ENCODE results near the gene PRR5L. TPM values are rescaled to one million over a fixed set of nuclear protein-coding genes. Genes with fewer than 3 reads are reported as not detected.
A peak's percentile ranks its signal among the peaks of the same experiment; 100 is the strongest.

PRR5L gene
- total and polyA plus RNA-seq, 2 donors: 3.6 to 18.8 TPM

DNA sequence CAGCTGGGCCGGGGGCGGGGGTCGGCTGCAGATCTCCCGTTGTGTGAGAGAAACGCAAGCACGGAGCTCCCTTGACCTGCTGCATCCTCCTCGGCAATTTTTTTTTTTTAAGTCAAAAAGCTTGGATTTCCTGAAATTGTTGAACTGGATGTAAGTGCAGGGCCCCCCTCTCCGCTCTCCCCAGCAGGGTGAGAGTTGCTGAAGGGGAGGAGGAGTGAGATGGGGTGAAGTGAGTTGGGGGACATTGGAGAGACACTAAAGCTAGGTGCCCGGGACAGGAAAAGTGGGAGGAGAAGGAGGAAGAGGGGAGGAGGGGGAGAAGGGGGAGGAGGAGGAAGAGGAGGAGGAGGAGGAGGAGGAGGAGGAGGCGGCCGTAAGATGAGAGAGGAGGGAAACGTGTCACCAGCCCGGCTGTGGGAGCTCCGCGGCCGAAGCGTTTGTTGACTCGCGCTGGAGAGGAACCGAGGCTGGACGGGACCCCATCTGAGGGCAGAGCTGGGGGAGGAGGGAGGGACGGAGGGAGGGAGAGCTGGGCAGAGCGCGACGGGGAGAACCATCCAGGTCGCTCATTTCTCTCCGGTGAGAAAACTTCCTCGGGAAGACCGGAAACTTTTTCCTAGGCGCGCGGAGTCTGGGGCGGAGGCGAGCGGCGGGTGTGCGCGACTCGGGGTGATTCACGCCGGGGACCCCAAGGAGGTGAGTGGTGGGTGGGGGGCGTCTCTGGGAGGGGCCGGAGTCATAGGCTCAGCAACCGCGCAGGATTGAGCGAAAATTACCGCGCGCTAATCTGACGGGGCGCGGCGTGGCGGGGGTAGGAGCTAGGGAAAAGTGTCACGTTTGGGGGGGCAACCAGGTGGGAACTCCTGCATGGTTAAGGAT is 80.2 kb downstream of the PRR5L start:
- no peak for DNase-seq (ENCODE audit: extremely low spot score)
- Histone ChIP-seq H3K4me3 (ENCODE audit: low read depth, low read length) (peak overlapping the region; percentile 59), H3K36me3 (ENCODE audit: insufficient read depth) (no peaks in the 10 kb centered on the region), H3K27ac (ENCODE audit: low read depth) (no peak overlapping the region), H3K4me1 (ENCODE audit: insufficient read depth) (no peaks in the 10 kb centered on the region)
- 1% methylated on average over 55 of the region's 55 CpGs for WGBS

DNA sequence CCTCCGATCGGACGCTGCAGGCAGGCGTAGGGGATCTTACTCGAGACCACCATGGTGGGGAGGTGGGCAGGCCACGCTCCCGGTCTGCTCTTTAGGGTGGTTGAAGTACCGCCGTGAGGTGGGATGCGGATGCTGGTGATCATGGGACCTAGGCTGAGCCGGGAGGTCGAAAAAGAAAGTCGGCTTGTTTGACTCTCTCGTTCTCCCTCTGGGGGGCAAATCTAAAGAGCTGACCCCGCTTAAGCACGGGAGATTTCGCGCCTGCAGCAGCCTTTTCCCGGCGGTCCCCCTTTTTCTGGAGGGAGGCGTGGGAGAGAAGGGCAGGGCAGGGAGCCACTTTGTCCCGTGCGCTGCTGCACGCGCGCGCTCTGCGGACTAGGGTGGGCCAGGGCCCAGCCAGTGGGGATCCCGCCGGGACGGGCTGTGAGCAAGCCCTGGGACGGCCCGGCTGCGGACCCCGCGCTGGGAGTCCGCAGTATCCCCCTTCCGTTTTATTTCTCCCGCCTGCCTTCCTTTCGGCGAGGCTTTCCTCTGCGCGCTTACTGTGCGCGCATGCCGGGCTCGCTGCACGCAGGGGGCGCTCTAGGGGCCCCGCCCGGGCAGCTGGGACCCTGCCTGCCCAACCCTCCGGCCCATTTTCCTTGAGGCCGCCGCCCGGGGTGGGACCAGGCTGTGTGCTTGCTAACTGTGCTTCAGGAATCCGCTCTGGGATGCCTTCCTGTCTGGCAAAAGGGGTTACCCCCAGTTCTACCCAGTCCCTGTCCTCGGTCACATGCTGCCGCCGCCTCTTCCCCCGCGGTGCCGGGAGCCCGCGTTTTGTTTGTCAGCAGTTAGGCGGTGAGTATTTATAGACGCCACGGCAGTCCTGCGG is 81.0 kb downstream of the PRR5L start:
- H3K4me1 ChIP-seq (ENCODE audit: insufficient read depth): no peaks in the 10 kb centered on the region
- H3K36me3 ChIP-seq (ENCODE audit: insufficient read depth): no peaks in the 10 kb centered on the region
- under 1% methylated on average over 68 of the region's 68 CpGs for WGBS
- H3K4me3 ChIP-seq (ENCODE audit: low read depth, low read length): peak overlapping the region; percentile 59
- H3K27ac ChIP-seq (ENCODE audit: low read depth): no peak overlapping the region
- no peak for DNase-seq (ENCODE audit: extremely low spot score)

DNA sequence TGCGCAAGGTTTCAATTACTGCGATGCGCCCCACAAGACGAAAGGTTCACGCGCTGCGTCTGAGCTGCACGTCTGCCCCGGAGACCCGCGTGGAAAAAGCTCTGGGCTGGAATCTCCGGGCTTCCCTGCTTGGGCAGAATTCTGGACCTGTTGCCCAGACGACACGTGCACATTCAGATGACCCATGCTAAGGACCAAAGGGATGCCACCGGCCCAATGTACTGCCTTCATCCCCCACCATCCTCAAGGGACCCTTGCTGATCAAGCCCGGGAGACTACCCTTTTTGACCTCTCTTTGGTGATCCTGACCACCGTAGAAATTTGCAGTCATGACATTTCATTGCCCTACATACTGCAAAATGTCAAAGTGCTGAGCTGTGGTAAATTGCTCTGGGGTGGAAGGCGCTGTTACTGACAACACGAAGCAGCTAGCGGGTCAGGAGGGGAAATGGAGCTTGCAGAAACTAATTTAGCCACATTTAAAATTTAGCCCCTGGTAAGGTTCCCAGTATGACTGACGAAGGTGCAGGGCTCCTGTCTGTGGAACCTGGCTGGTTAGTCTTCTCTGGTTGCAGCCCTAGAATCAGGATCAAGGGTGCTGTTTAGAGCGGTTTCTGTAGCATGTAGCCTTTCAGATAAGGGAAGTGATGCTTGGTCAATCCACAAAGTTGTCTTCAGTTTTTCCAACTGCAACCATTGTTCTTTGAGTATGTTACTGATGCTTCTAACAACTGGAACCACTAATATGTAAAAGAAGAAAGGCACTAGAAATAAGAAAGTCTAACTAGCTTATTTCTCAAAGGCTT is 81.9 kb downstream of the PRR5L start:
- WGBS: 23% methylated on average over 22 of the region's 22 CpGs
- peak overlapping the region; percentile 59 for H3K4me3 ChIP-seq (ENCODE audit: low read depth, low read length)

DNA sequence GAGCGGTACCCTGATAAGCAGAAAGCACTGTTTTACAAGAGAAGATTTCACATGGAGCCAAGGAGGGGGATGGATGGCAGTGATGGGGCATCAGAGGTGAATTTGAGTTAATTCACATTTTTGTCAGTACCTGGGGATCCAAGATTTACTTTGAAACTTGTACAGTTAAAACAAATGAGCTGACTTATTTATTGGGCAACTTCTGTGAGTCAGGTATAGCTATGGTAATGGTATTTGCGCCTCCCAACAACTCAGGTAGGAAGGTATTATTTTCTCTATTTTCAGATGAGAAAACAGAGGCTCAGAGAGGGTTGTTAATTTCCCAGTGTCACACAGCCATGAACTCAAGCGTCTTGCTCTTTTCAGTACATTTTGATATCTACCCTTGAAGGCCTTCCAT is 83.6 kb downstream of the PRR5L start:
- H3K27ac ChIP-seq (ENCODE audit: low read depth): no peak overlapping the region
- no peaks in the 10 kb centered on the region for H3K4me1 ChIP-seq (ENCODE audit: insufficient read depth)
- no peak for DNase-seq (ENCODE audit: extremely low spot score)
- H3K36me3 ChIP-seq (ENCODE audit: insufficient read depth): no peaks in the 10 kb centered on the region
- H3K4me3 ChIP-seq (ENCODE audit: low read depth, low read length): no peak overlapping the region
- WGBS: 95% methylated on average over 3 of the region's 3 CpGs

More for the DNA sequence above, 81.9 kb downstream of the PRR5L start:
- Histone ChIP-seq H3K27ac (ENCODE audit: low read depth) (no peak overlapping the region), H3K4me1 (ENCODE audit: insufficient read depth) (no peaks in the 10 kb centered on the region), H3K36me3 (ENCODE audit: insufficient read depth) (no peaks in the 10 kb centered on the region)
- DNase-seq (ENCODE audit: extremely low spot score): no peak

DNA sequence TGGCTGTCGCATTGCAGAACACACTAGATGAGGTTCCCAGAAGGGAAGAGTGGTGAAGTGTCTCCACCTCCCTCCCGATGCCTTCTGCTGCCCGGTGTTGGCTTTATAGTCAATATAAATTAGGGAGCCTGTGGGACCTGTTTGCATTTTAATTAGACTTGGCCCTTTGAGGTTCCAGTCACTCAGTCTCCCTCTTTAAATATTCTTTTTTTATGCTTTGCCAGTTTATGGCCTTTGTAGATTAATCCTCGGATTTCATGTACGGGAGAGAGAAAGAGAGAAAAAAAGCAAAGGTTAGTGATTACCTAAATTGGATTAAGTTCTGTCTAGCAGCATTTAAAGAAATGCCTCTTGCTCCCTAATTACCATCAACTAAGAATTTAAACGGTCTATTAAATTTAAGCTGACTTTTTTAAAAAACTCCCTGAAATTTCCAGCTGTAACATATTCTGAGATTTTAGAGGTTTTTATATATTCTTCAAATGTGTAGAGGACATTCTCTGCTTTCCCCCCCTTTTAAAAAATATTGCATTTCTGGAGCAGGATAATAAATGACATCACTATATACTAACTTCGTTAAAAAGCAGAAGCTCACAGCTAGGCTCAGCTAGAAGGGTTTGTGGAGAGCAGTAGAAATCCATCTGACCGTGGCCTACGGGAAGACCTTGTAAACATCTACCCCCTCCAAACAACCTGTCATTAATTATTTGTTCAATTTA is 84.4 kb downstream of the PRR5L start:
- H3K4me1 ChIP-seq (ENCODE audit: insufficient read depth): no peaks in the 10 kb centered on the region
- H3K27ac ChIP-seq (ENCODE audit: low read depth): no peak overlapping the region
- H3K36me3 ChIP-seq (ENCODE audit: insufficient read depth): no peaks in the 10 kb centered on the region
- no peak overlapping the region for H3K4me3 ChIP-seq (ENCODE audit: low read depth, low read length)
- 78% methylated on average over 9 of the region's 9 CpGs for WGBS
- DNase-seq (ENCODE audit: extremely low spot score): no peak

DNA sequence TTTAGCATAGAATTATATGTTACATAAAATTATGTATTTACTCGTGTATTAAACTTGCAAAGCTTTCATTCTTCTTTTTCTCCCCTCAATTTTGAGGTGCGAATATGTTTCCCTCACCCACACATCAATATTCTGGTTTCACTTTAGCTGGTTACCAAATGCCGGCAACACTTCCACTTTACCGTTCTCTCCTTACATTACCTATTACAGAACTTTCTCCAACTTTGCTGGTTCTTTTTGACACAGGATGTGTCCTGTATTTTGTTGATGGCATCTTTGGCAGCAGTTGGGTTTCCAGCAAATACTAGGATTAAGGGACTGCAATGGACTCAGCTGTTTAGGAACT is 84.9 kb downstream of the PRR5L start:
- no peaks in the 10 kb centered on the region for H3K4me1 ChIP-seq (ENCODE audit: insufficient read depth)
- no peak for DNase-seq (ENCODE audit: extremely low spot score)
- no peak overlapping the region for H3K4me3 ChIP-seq (ENCODE audit: low read depth, low read length)
- H3K36me3 ChIP-seq (ENCODE audit: insufficient read depth): no peaks in the 10 kb centered on the region
- no peak overlapping the region for H3K27ac ChIP-seq (ENCODE audit: low read depth)
- 76% methylated on average over 4 of the region's 4 CpGs for WGBS

DNA sequence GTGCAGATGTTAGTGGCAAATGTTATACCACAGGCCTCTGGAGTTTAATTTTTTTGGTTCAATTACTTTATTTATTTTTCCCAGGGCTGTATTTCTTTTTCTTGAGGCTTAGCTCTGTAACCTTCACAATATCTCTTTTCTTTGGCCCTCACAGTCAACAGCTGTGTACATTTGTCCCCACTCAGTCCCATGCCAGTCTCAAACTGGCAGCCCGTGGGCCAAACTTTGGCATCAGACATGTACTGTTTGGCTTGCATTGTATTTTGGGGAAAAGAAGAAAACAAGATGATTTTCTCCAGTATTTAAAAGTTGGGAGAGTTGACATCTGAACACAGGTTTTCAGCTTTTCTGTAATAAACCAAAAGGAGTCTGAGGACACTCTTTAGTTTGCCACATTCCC is 87.1 kb downstream of the PRR5L start:
- DNase-seq (ENCODE audit: extremely low spot score): no peak
- no peak overlapping the region for H3K27ac ChIP-seq (ENCODE audit: low read depth)
- no peak overlapping the region for H3K4me3 ChIP-seq (ENCODE audit: low read depth, low read length)
- 92% methylated on average over 1 of the region's 1 CpG for WGBS
- H3K36me3 ChIP-seq (ENCODE audit: insufficient read depth): no peaks in the 10 kb centered on the region
- no peaks in the 10 kb centered on the region for H3K4me1 ChIP-seq (ENCODE audit: insufficient read depth)

DNA sequence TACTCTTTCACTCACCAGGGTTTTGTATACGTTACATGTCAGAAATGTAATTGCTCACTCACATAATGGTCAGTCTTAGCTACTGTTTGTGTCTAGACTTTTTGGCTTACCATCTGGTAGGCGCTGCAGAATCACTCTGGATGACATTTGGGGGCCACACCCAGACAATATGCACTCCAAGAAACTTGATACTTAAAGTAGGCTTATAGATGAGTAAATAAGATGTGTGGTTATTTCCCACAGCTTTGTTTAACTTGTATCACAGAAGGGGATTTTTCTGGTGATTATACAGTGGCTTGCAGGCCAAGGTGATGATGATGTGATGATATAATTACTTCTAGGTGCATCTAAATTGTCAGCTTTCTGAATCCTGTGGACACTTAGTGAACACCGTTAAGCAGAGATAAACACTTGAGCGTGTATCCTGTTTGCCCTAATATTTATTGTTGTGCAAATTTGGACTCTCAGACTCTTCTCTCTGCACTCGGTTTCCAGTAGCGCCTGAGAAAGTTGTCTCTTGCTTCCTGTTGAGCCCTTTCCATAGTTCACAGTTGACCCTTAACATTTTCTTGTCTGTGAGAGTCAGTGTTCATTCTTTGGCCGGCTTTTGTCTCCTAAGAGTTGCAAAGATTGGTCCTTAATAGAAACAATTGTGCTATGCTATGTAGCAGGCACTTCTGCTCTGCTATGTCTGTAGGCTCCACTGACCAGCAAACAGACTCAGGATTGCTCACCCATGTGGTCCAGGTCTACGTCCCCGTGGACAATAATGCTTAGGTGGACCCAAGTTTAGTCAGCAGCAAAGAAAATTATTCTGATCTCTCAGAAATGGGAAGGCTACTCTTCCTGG is 89.3 kb downstream of the PRR5L start:
- 51% methylated on average over 9 of the region's 9 CpGs for WGBS
- DNase-seq (ENCODE audit: extremely low spot score): no peak
- Histone ChIP-seq H3K4me1 (ENCODE audit: insufficient read depth) (no peaks in the 10 kb centered on the region), H3K36me3 (ENCODE audit: insufficient read depth) (no peaks in the 10 kb centered on the region), H3K27ac (ENCODE audit: low read depth) (no peak overlapping the region), H3K4me3 (ENCODE audit: low read depth, low read length) (no peak overlapping the region)

DNA sequence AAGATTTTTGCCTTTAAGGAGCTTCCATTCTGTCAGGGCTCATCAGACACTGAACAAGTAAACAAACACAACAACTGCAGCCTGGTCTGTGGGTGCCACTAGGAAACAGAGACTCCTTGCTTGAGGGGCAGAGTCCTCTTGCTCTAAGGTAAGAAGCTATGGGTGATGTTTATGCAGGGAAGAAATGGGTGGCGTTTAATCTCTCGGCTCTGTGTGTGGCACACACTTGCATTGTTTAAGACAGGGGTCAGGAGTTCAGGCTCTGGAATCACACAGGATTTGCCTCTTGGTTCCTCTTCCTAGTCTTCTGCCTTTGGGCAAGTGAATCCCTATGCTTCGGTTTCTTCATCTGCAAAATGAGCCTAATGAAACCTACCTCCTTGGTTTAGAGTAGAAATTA is 90.3 kb downstream of the PRR5L start:
- H3K36me3 ChIP-seq (ENCODE audit: insufficient read depth): no peaks in the 10 kb centered on the region
- 76% methylated on average over 3 of the region's 3 CpGs for WGBS
- DNase-seq (ENCODE audit: extremely low spot score): no peak
- no peak overlapping the region for H3K4me3 ChIP-seq (ENCODE audit: low read depth, low read length)
- H3K4me1 ChIP-seq (ENCODE audit: insufficient read depth): no peaks in the 10 kb centered on the region
- no peak overlapping the region for H3K27ac ChIP-seq (ENCODE audit: low read depth)

DNA sequence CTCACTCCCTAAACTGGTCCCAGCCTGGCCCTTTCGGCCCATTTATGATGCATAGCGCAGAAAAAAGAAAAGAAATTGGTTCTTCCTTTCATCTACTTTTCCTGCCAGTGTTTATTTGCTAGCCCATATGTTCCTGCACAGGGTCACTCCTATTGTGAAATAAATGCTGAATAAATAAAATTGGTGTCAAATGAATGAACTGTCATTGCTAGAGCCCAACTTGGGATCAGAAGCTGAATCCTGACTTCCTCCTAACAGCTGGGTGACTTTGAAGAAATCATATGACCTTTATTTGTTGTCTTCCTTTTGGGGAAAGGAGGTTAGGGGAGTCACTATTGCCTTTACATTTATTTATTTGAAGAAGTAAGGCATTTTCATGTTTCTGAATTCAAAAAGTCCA is 92.0 kb downstream of the PRR5L start:
- 92% methylated on average over 2 of the region's 2 CpGs for WGBS
- DNase-seq (ENCODE audit: extremely low spot score): no peak
- H3K36me3 ChIP-seq (ENCODE audit: insufficient read depth): no peaks in the 10 kb centered on the region
- H3K27ac ChIP-seq (ENCODE audit: low read depth): no peak overlapping the region
- H3K4me1 ChIP-seq (ENCODE audit: insufficient read depth): no peaks in the 10 kb centered on the region
- H3K4me3 ChIP-seq (ENCODE audit: low read depth, low read length): no peak overlapping the region

DNA sequence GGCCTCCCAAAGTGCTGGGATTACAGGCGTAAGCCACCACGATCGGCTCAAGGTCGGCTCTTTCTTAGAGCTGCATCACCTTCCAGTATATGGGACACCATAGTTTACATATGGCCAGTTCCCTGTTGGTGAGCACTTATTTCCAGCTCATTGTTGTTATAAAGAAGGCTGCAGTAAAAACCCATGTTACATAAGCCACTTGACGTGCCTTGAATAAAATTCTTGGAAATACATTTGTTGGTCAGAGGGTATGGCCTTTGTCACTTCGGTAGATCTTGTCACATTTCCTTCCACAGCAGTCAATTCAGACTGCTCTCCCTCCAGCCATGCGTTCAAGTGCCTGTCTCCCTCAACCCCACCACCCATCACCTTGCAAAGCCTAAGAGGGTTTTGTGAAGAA is 92.9 kb downstream of the PRR5L start:
- 90% methylated on average over 7 of the region's 7 CpGs for WGBS
- H3K4me3 ChIP-seq (ENCODE audit: low read depth, low read length): no peak overlapping the region
- no peak overlapping the region for H3K27ac ChIP-seq (ENCODE audit: low read depth)
- H3K4me1 ChIP-seq (ENCODE audit: insufficient read depth): no peaks in the 10 kb centered on the region
- DNase-seq (ENCODE audit: extremely low spot score): no peak
- no peaks in the 10 kb centered on the region for H3K36me3 ChIP-seq (ENCODE audit: insufficient read depth)

DNA sequence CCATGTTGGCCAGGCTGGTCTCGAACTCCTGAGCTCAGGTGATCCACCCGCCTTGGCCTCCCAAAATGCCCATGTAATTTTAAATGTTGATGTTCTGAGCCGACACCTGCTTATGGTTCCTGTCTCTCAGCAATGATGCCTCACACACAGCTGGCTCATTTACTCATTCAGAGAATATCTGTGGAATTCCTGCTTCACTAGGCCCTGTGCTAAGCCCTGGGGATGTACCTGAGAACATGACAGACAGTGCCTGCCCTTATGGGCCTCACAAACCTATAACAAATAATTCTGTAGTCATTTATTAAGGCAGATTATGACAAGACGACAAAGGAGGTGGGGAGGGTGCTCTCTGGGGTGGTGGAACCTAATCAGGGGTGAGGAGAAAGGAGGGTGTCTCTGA is 93.7 kb downstream of the PRR5L start:
- Histone ChIP-seq H3K27ac (ENCODE audit: low read depth) (no peak overlapping the region), H3K4me3 (ENCODE audit: low read depth, low read length) (no peak overlapping the region), H3K4me1 (ENCODE audit: insufficient read depth) (no peaks in the 10 kb centered on the region), H3K36me3 (ENCODE audit: insufficient read depth) (no peaks in the 10 kb centered on the region)
- WGBS: 92% methylated on average over 4 of the region's 4 CpGs
- no peak for DNase-seq (ENCODE audit: extremely low spot score)

All from urinary bladder (tissue), 4 donors.